Mesenchymal stem cell (in vitro differentiated cells and primary cell): ENCODE data around the gene ARL11.

Experiments
- DNase-seq: peaks from one replicate; pipeline ENCODE4 v3.0.0-alpha.2; 2013
- H2AFZ ChIP-seq: one replicate; pipeline ENCODE4 v1.6.1; 2013; ENCODE audit warnings: low read depth, mild to moderate bottlenecking, control low read depth, inconsistent platforms, low read length, moderate library complexity
- H2AK5ac ChIP-seq: 2 replicates; pipeline ENCODE4 v1.6.1; 2013; ENCODE audit warnings: low read length, moderate library complexity, mild to moderate bottlenecking, inconsistent platforms; ENCODE audit not compliant: severe bottlenecking
- H2BK120ac ChIP-seq: one replicate; pipeline ENCODE4 v1.6.1; 2013; ENCODE audit warnings: low read depth, mild to moderate bottlenecking, inconsistent platforms, low read length, moderate library complexity
- H2BK12ac ChIP-seq, 2 experiments: one replicate each; pipeline ENCODE4 v1.6.1; 2013; ENCODE audit warnings: inconsistent platforms in 2 of 2, low read length in 2 of 2, mild to moderate bottlenecking in 2 of 2, moderate library complexity in 2 of 2, control low read depth in 1 of 2
- H2BK15ac ChIP-seq: one replicate; pipeline ENCODE4 v1.6.1; 2013; ENCODE audit warnings: mild to moderate bottlenecking, low read depth, inconsistent platforms; ENCODE audit not compliant: poor library complexity, severe bottlenecking
- H2BK5ac ChIP-seq: 2 replicates; pipeline ENCODE4 v1.6.1; 2013; ENCODE audit warnings: low read depth, mild to moderate bottlenecking, low read length, control low read depth, inconsistent platforms; ENCODE audit not compliant: poor library complexity, severe bottlenecking
- H3K14ac ChIP-seq, 2 experiments: one replicate each; pipeline ENCODE4 v1.6.1; 2013; ENCODE audit warnings: inconsistent platforms in 2 of 2, low read length in 2 of 2, control low read depth in 1 of 2, mild to moderate bottlenecking in 1 of 2, moderate library complexity in 1 of 2
- H3K18ac ChIP-seq, 2 experiments: one replicate each; pipeline ENCODE4 v1.6.1; 2013; ENCODE audit warnings: inconsistent platforms in 2 of 2, low read length in 2 of 2, control low read depth in 1 of 2, low read depth in 1 of 2, mild to moderate bottlenecking in 1 of 2
- H3K23ac ChIP-seq, 2 experiments: one replicate each; pipeline ENCODE4 v1.6.1; 2013; ENCODE audit warnings: inconsistent platforms in 2 of 2, low read length in 2 of 2, mild to moderate bottlenecking in 2 of 2, moderate library complexity in 2 of 2, control low read depth in 1 of 2
- H3K27ac ChIP-seq: 2 replicates; pipeline ENCODE4 v1.5.1; 2013; ENCODE audit warnings: mild to moderate bottlenecking, moderate library complexity, low read length, control low read depth, inconsistent platforms; ENCODE audit not compliant: poor library complexity, severe bottlenecking
- H3K27me3 ChIP-seq, 2 experiments: 2 replicates each; pipeline versions ENCODE4 v1.6.1 to v1.7.0; 2013; ENCODE audit warnings: low read length in 2 of 2, mild to moderate bottlenecking in 2 of 2, moderate library complexity in 2 of 2, control low read depth in 1 of 2, inconsistent platforms in 1 of 2; ENCODE audit not compliant: control insufficient read depth in 1 of 2, insufficient read depth in 1 of 2
- H3K36me3 ChIP-seq, 2 experiments: 2 replicates each; pipeline versions ENCODE4 v1.6.1 to v1.7.0; 2013; ENCODE audit warnings: low read length in 2 of 2, control low read depth in 1 of 2, inconsistent platforms in 1 of 2, low read depth in 1 of 2, mild to moderate bottlenecking in 1 of 2; ENCODE audit not compliant: insufficient read depth in 2 of 2, control insufficient read depth in 1 of 2
- H3K4ac ChIP-seq, 2 experiments: one replicate each; pipeline ENCODE4 v1.6.1; 2013; ENCODE audit warnings: inconsistent platforms in 2 of 2, low read length in 2 of 2, mild to moderate bottlenecking in 2 of 2, moderate library complexity in 2 of 2, control low read depth in 1 of 2, low read depth in 1 of 2
- H3K4me1 ChIP-seq: 2 replicates; pipeline ENCODE4 v1.6.1; 2013; ENCODE audit warnings: low read depth, low read length, control low read depth; ENCODE audit not compliant: control insufficient read depth, insufficient read depth
- H3K4me2 ChIP-seq: 2 replicates; pipeline ENCODE4 v1.6.1; 2013; ENCODE audit warnings: low read length, mild to moderate bottlenecking, inconsistent platforms; ENCODE audit not compliant: poor library complexity, severe bottlenecking
- H3K4me3 ChIP-seq, 2 experiments: 2 replicates each; pipeline versions ENCODE4 v1.5.1 to v1.7.0; 2013; ENCODE audit warnings: low read length in 2 of 2, mild to moderate bottlenecking in 2 of 2, control low read depth in 1 of 2, low read depth in 1 of 2; ENCODE audit not compliant: insufficient read depth in 1 of 2
- H3K79me1 ChIP-seq: replicated peaks from 2 replicates; pipeline ENCODE4 v1.6.1; 2013; ENCODE audit warnings: mild to moderate bottlenecking, control low read depth, low read length, inconsistent platforms; ENCODE audit not compliant: poor library complexity, severe bottlenecking
- H3K9ac ChIP-seq: 2 replicates; pipeline ENCODE4 v1.7.0; 2013; ENCODE audit warnings: mild to moderate bottlenecking, low read length, moderate library complexity
- H3K9me3 ChIP-seq: 2 replicates; pipeline ENCODE4 v1.7.0; 2013; ENCODE audit warnings: mild to moderate bottlenecking, low read length; ENCODE audit not compliant: control insufficient read depth
- H4K8ac ChIP-seq: one replicate; pipeline ENCODE4 v1.6.1; 2013; ENCODE audit warnings: inconsistent platforms, mild to moderate bottlenecking, low read length, moderate library complexity
- H4K91ac ChIP-seq: one replicate; pipeline ENCODE4 v1.6.1; 2013; ENCODE audit warnings: mild to moderate bottlenecking, low read length, inconsistent platforms
- WGBS: methylation state at CpG from one replicate; pipeline ENCODE4 v1.1.7; 2013; ENCODE audit warnings: mixed read lengths; 5-methylcytosine and 5-hydroxymethylcytosine counted together

ARL11 gene

GRCh38 chr13:49649963-49650312, 21.6 kb downstream of the ARL11 start:
- Histone ChIP-seq H2BK15ac (no peak overlapping the region), H2AFZ (no peak overlapping the region), H3K4ac (no peak overlapping the region), H2BK5ac (no peak overlapping the region), H3K4me2 (no peak overlapping the region), H2BK12ac (peak overlapping the region in 1 of 2 experiments; percentile 8), H3K4me3 (no peak overlapping the region), H3K14ac (peak overlapping the region in 1 of 2 experiments; percentile 44), H3K4me1 (no peaks in the 10 kb centered on the region), H3K27me3 (no peaks in the 10 kb centered on the region), H4K8ac (peak overlapping the region; percentile 19), H3K27ac (no peak overlapping the region), H3K9ac (no peak overlapping the region), H3K79me1 (no peaks in the 10 kb centered on the region), H3K36me3 (no peaks in the 10 kb centered on the region), H4K91ac (peak overlapping the region; percentile 3), H3K9me3 (no peaks in the 10 kb centered on the region), H3K18ac (peak overlapping the region; percentile 13 to 45), H2BK120ac (no peak overlapping the region), H2AK5ac (no peak overlapping the region), H3K23ac (no peak overlapping the region)
- DNase-seq, result peak; percentile 58
- WGBS, result 65% methylated on average over 2 of the region's 2 CpGs

DNA sequence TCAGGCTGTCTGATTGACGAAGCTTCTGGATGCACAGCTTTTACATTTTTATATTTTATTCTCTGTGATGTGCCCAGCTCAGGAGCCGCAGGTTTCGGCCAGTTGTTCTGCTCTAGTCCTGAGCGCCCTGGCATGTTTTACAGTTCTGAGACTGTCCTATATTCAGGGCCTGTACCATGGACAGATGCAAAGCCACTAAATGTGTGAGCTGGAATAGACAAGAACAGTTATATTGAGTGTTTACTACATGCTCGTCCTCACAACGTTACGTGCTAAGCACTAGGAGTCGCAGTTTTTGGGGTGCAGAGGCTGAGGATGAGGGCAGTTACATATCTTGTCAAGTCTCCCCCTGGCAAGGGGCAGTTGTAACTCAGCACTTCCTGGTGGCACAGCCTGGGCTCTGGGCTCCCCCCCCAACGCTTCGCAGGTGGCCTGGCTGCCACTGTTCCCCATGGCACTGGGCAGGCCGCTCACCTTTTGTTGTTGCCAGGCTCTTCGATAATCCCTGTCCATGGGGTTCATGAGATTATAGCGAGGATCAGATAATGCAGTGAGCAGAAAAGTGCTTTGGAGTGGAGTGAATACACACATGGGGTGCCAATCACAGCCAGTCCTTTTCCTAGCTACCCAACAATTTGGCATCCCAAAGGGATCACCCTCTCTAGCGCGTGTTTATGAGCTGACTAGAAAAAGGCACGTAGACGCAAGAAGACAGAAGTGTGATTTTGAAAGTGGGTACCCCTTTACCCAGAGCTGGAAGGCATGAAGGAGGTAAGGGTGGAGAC, 23.5 kb downstream of the ARL11 start:
- no peak overlapping the region for H3K14ac ChIP-seq
- H3K36me3 ChIP-seq, result no peaks in the 10 kb centered on the region
- no peak for DNase-seq
- H2AK5ac ChIP-seq, result no peak overlapping the region
- H3K4me2 ChIP-seq, result no peak overlapping the region
- no peak overlapping the region for H2AFZ ChIP-seq
- no peak overlapping the region for H4K8ac ChIP-seq
- H2BK12ac ChIP-seq, result no peak overlapping the region
- H2BK5ac ChIP-seq, result no peak overlapping the region
- no peak overlapping the region for H3K27ac ChIP-seq
- no peak overlapping the region for H3K18ac ChIP-seq
- no peaks in the 10 kb centered on the region for H3K9me3 ChIP-seq
- no peak overlapping the region for H2BK15ac ChIP-seq
- WGBS, result 92% methylated on average over 16 of the region's 17 CpGs
- peak overlapping the region; percentile 74 for H4K91ac ChIP-seq
- no peak overlapping the region for H3K4ac ChIP-seq
- H3K4me1 ChIP-seq, result no peaks in the 10 kb centered on the region
- no peak overlapping the region for H3K23ac ChIP-seq
- H2BK120ac ChIP-seq, result no peak overlapping the region
- H3K4me3 ChIP-seq, result no peak overlapping the region
- H3K27me3 ChIP-seq, result no peaks in the 10 kb centered on the region
- H3K9ac ChIP-seq, result no peak overlapping the region
- no peaks in the 10 kb centered on the region for H3K79me1 ChIP-seq

DNA sequence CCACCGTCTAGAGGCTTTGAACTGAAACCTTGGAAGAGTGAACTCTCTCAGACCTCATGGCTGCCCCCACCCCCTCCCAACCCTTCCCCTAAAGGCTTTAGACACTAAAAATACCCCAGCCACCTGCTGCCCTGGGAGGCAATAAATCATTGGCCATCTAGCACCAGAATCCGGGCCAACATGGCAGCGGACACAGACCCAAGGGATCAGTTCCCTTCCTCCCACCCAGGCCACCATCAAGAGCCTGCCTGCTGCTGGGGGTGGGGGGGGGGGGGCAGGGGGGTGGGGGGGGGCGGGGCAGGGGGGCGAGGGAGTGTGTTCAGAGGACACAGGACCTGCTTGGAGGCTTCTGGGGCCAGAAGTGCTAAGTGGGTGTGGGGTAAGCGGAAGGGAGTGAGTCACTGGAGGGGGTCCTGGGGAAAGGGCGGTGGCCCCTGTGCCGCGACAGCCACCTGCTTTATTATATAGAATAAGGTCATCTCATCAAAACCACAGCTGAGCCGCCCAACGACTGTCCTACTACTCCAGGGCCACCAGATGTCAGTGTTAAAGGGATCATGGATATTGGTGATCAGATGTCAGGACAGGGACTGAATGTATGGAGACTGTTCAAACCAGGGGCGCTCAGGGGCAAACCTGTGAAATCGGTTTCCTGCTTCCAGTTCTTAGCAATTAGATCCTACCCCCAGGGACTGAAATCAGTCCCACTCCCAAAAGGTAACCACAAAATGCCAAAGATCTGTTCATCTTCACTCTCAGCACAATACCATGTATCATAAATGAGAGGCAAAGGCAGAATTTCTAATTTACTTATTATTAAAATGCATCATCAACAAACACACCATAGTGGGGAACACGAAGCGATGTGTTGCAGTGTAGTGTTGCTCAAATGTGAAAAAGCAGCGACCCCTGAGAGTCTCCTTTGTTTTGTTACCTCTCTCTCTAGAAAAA, 24.3 kb downstream of the ARL11 start:
- Histone ChIP-seq H3K9me3 (no peaks in the 10 kb centered on the region), H3K36me3 (peaks cover 0 to 5% of the 10 kb centered on the region in 2 experiments), H3K18ac (no peak overlapping the region), H3K4me3 (no peak overlapping the region), H3K14ac (no peak overlapping the region), H2AFZ (no peak overlapping the region), H3K27me3 (no peaks in the 10 kb centered on the region), H2BK5ac (no peak overlapping the region), H3K9ac (no peak overlapping the region), H3K23ac (no peak overlapping the region), H2BK120ac (no peak overlapping the region), H3K27ac (no peak overlapping the region), H2BK12ac (no peak overlapping the region), H3K4ac (no peak overlapping the region), H4K91ac (no peak overlapping the region), H3K4me2 (no peak overlapping the region), H3K4me1 (no peaks in the 10 kb centered on the region), H4K8ac (no peak overlapping the region), H3K79me1 (no peaks in the 10 kb centered on the region), H2AK5ac (no peak overlapping the region), H2BK15ac (no peak overlapping the region)
- peak; percentile 54 for DNase-seq
- 79% methylated on average over 5 of the region's 16 CpGs for WGBS

DNA sequence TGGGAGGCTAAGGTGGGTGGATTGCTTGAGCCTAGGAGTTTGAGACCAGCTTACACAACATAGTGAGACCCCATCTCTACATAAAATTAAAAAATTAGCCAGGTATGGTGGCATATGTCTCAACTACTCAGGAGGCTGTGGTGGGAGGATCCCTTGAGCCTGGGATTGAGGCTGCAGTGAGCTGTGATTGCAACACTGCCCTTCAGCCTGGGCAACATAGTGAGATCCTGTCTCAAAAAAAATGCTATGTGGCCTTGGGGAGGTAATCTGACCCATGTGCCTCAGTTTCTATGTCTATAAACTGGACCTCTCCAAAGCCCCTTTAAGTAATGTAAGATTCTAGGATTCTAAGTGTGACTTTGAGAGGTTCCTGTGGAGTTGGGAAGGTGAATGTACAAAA, 25.2 kb downstream of the ARL11 start:
- Histone ChIP-seq H2BK120ac (no peak overlapping the region), H3K27ac (no peak overlapping the region), H4K8ac (no peak overlapping the region), H4K91ac (no peak overlapping the region), H3K9ac (no peak overlapping the region), H3K9me3 (no peaks in the 10 kb centered on the region), H3K18ac (no peak overlapping the region), H3K4ac (no peak overlapping the region), H3K4me2 (no peak overlapping the region), H3K4me1 (no peaks in the 10 kb centered on the region), H3K14ac (no peak overlapping the region), H3K23ac (no peak overlapping the region), H2AFZ (no peak overlapping the region), H3K4me3 (no peak overlapping the region), H3K36me3 (peaks cover 0 to 5% of the 10 kb centered on the region in 2 experiments), H3K27me3 (no peaks in the 10 kb centered on the region), H2AK5ac (no peak overlapping the region), H2BK12ac (peak overlapping the region in 1 of 2 experiments; percentile 26), H3K79me1 (no peaks in the 10 kb centered on the region), H2BK5ac (no peak overlapping the region), H2BK15ac (no peak overlapping the region)
- DNase-seq, result no peak
